RWPE1 (cell line): Measurements from ENCODE around the gene QRICH2.

ENCODE experiments used
- CTCF ChIA-PET: fragments of 350-600 bp; sonication (Branson Sonifier 250); formaldehyde crosslinking; extraction: SDS; loops from one replicate; lab custom pipeline; 2021; lab: Yijun Ruan, JAX
- POLR2A ChIA-PET: fragments of 400-600 bp; formaldehyde crosslinking; extraction: SDS; loops from one replicate; lab custom pipeline; 2020; ENCODE audit warnings: antibody characterized with exemption; ENCODE audit not compliant: low non-redundant PET; lab: Yijun Ruan, JAX
- DNase-seq: peaks from one replicate; pipeline ENCODE4 v3.0.0; 2012; ENCODE audit warnings: low spot score
- H3K27ac ChIP-seq: fragments of 450-650 bp; 2 replicates; pipeline ENCODE4 v1.5.1; 2017
- CTCF ChIP-seq: fragments of 450-650 bp; conservative IDR thresholded peaks from 2 replicates; pipeline ENCODE4 v1.5.1; 2017; ENCODE audit warnings: low read depth, mild to moderate bottlenecking

The QRICH2 gene

DNA sequence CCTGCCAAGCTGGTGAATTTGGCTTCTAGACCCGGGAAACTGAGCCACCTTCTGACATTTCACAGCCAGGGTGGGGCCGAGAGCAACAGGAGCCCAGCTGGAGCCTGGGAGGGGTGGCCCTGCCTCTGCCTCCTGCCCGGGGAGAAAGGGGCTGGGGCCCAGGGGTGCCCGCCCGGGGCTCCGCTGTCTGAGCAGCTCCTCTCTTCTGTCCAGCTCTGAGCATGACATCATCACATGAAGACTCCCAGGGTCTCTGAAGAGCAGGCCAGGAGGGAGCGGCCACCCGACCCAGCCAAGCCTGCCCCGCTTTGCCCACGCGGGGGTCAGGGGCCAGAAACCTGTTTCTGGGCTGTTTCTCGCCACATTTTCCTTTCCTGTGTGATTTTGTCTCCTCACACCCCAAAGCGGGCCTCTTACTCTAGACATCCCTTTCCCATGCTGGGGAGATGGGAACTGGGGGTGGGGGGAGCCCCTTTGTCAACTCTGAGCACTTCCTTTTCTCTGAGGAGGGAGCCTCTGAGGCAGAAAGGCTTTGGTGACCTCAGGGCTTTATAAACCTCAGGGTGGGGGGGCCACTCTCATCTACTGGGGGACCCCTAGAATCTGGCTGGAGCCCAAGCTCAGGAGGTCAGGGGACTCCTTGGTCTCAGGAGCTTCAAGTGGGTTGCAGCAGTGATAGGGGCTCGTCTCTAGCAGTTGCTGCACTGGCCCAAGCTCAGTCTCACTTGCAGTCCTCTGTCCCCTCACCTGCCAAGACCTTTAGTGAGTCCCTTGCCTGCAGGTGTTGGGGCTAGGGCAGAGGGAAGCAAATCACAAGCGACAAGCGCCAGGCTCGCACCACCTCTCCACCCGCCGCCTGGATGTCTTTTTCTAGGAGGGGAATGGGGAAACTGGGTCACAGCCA is 35.3 kb downstream of the QRICH2 start:
- H3K27ac ChIP-seq = peak overlapping the region; percentile 93
- no peak for TF ChIP-seq CTCF
- POLR2A ChIA-PET = no interaction called here
- CTCF ChIA-PET = interaction anchor here (1.0 kb wide), 1 partner anchor 151 kb away, joined by 3 read pairs; no protein-coding TSS in a partner anchor
- DNase-seq = no peak

DNA sequence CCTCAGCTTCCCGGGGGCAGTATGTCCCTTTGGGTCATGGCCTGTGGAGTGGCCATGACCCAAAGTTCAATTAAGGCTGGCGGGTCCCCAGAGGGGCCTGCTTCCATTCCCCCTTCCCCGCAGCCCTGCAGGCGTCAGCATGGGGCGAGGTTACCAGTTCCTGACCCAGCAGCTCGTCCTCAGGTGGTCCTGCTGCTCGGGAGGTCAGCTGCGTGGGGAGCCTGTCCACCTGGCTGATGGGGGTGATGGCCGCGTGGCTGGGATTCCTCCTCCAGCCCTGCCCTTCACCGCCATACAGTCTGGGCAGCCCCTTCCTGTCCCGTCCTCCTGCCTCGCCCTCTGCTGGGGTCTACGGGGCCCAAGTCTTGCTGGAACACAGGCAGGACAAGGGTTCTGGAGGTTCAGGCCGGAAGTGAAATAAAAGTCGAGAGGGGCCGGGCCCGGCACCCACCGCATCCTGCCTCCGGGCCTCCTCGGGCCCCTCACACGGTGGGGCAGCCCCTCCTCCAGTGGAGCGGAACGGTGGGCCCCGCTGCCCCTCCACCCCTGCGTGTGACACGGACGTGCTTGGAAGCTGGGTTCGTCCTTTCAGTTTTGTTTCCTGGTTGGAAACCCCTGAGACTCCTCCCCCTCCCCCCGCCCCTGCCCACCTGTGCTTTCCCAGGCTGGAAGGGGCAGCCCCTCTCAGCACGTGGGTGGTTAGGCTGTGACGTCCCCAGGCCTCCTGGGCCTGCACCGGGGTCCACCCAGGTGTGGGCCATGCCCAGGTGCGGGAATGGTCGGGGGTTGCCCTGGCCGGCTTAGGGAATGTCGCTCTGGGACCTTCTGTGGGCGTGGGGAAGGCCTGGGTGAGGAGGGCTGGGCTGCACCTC is 36.2 kb downstream of the QRICH2 start:
- CTCF ChIA-PET = interaction anchor here (0.6 to 1.1 kb wide), 4 partner anchors 8 to 179 kb away, joined by 3 to 6 read pairs (median 4); no protein-coding TSS in a partner anchor
- DNase-seq = no peak
- no peak for TF ChIP-seq CTCF
- H3K27ac ChIP-seq = peak overlapping the region; percentile 93
- POLR2A ChIA-PET = no interaction called here

DNA sequence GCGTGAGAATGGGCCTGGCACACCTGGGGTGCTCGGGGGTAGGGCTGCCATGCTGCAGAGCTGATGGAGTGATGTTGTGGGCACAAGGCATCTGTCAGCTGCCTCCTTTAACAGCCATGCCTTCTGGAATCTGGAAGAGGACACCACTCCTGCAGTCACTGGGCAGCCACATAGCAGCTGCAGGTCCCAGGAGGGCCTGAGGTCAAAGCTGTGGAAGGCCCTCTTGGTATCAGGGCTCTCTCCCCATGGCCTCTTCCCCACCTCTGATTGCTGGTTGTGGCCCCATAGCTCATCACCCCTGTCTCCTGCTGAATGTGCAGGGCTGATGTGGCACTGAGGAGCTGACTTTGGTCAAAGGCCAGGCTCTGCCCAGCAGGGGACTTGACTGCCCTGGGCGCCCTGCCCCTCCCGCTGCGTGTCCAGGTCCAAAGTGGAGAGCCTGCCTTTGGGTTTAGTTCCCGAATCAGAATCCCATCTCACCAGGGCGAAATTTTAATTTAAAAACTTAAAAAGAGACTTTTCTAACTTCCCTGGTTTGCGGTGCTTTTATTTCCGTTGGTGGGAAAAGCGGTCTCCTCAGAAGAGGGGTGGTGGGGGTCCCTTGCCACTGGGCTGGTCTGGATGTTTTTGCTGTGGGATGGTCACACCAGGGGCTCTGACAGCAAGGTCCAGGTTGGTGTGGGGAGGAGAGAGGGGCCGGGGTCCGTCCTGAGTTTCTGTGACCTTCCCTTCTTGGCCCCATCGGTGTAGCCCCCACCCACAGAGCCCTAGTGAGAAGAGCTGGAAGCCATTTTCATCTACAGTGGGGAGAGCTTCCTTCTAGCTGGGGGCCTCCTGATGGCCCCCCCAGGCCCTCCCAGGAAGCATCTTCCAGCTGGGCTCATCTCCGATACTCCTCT is 37.1 kb downstream of the QRICH2 start:
- TF ChIP-seq CTCF = no peak
- POLR2A ChIA-PET = interaction anchor here (0.9 kb wide), 1 partner anchor 86 kb away, joined by 4 read pairs; no protein-coding TSS in a partner anchor
- H3K27ac ChIP-seq = peak overlapping the region; percentile 93
- CTCF ChIA-PET = interaction anchor here (0.5 to 1.4 kb wide), 5 partner anchors 8 to 134 kb away, joined by 3 to 8 read pairs (median 4); no protein-coding TSS in a partner anchor
- DNase-seq = no peak

GRCh38 chr17:76270127-76270592 is 37.9 kb downstream of the QRICH2 start:
- POLR2A ChIA-PET = interaction anchor here (0.9 kb wide), 1 partner anchor 86 kb away, joined by 4 read pairs; no protein-coding TSS in a partner anchor
- TF ChIP-seq CTCF = no peak
- CTCF ChIA-PET = interaction anchor here (1.4 kb wide), 1 partner anchor 9 kb away, joined by 8 read pairs; no protein-coding TSS in a partner anchor
- no peak for DNase-seq
- H3K27ac ChIP-seq = peak overlapping the region; percentile 93

GRCh38 chr17:76268991-76269981 is 38.8 kb downstream of the QRICH2 start:
- DNase-seq = no peak
- ChIA-PET CTCF (interaction anchor here (1.3 to 1.4 kb wide), 2 partner anchors 10 kb away, joined by 8 to 12 read pairs; no protein-coding TSS in a partner anchor), POLR2A (no interaction called here)
- H3K27ac ChIP-seq = peak overlapping the region; percentile 93
- TF ChIP-seq CTCF = no peak
